ENCODE data around the gene PLXNA4.

Gene PLXNA4

GRCh38 chr7:132100981-132101380 is 475.3 kb downstream of the PLXNA4 start:
- no peaks in the 10 kb centered on the region for H3K4me1 ChIP-seq (ENCODE audit: control insufficient read depth, low read length)
- no peak overlapping the region for H3K4me2 ChIP-seq (ENCODE audit: low read length)
- no peaks in the 10 kb centered on the region for H4K20me1 ChIP-seq (ENCODE audit: control insufficient read depth, insufficient read depth, low read depth, low read length)
- H3K79me2 ChIP-seq (ENCODE audit: control insufficient read depth, low read length), result no peaks in the 10 kb centered on the region
- TF ChIP-seq EZH2phosphoT487 (IDR thresholded peaks at IDR 0.05; ENCODE audit: borderline replicate concordance, low read length) (no peak), CTCF (IDR thresholded peaks at IDR 0.05; ENCODE audit: low read depth, low read length, poor library complexity, severe bottlenecking) (no peak)
- no peaks in the 10 kb centered on the region for H3F3A ChIP-seq (ENCODE audit: control insufficient read depth, insufficient read depth)
- no peak overlapping the region for H3K4me3 ChIP-seq (ENCODE audit: low read length)
- H3K27me3 ChIP-seq (ENCODE audit: control insufficient read depth, low read length), result no peaks in the 10 kb centered on the region; the same call in 1 of the 2 replicates
- no peaks in the 10 kb centered on the region for H3K9me3 ChIP-seq (ENCODE audit: control insufficient read depth, insufficient read depth, low read length)
- H3K9me2 ChIP-seq (replicated peaks; ENCODE audit: control insufficient read depth, low read length), result no peaks in the 10 kb centered on the region
- H3K27ac ChIP-seq (ENCODE audit: low read depth, low read length), result no peak overlapping the region
- H3K36me3 ChIP-seq (ENCODE audit: control insufficient read depth, low read length), result no peaks in the 10 kb centered on the region

- no peaks in the 10 kb centered on the region for H3K36me3 ChIP-seq (ENCODE audit: control insufficient read depth, low read length)
- H3K9me2 ChIP-seq (replicated peaks; ENCODE audit: control insufficient read depth, low read length), result no peaks in the 10 kb centered on the region
- no peak overlapping the region for H3K4me3 ChIP-seq (ENCODE audit: low read length)
- no peaks in the 10 kb centered on the region for H3K9me3 ChIP-seq (ENCODE audit: control insufficient read depth, insufficient read depth, low read length)
- H3K79me2 ChIP-seq (ENCODE audit: control insufficient read depth, low read length), result no peaks in the 10 kb centered on the region
- TF ChIP-seq EZH2phosphoT487 (IDR thresholded peaks at IDR 0.05; ENCODE audit: borderline replicate concordance, low read length) (no peak), CTCF (IDR thresholded peaks at IDR 0.05; ENCODE audit: low read depth, low read length, poor library complexity, severe bottlenecking) (no peak)
- H4K20me1 ChIP-seq (ENCODE audit: control insufficient read depth, insufficient read depth, low read depth, low read length), result no peaks in the 10 kb centered on the region
- no peaks in the 10 kb centered on the region; the same call in 1 of the 2 replicates for H3K27me3 ChIP-seq (ENCODE audit: control insufficient read depth, low read length)
- no peaks in the 10 kb centered on the region for H3K4me1 ChIP-seq (ENCODE audit: control insufficient read depth, low read length)
- no peak overlapping the region for H3K27ac ChIP-seq (ENCODE audit: low read depth, low read length)
- no peaks in the 10 kb centered on the region for H3F3A ChIP-seq (ENCODE audit: control insufficient read depth, insufficient read depth)
- no peak overlapping the region for H3K4me2 ChIP-seq (ENCODE audit: low read length)
Measured at GRCh38 chr7:132100483-132100882, 475.8 kb downstream of the PLXNA4 start.

- H3F3A ChIP-seq (ENCODE audit: control insufficient read depth, insufficient read depth), result no peaks in the 10 kb centered on the region
- H3K27ac ChIP-seq (ENCODE audit: low read depth, low read length), result no peak overlapping the region
- H3K4me3 ChIP-seq (ENCODE audit: low read length), result no peak overlapping the region
- no peaks in the 10 kb centered on the region for H3K4me1 ChIP-seq (ENCODE audit: control insufficient read depth, low read length)
- no peaks in the 10 kb centered on the region for H3K9me3 ChIP-seq (ENCODE audit: control insufficient read depth, insufficient read depth, low read length)
- H3K27me3 ChIP-seq (ENCODE audit: control insufficient read depth, low read length), result no peaks in the 10 kb centered on the region; the same call in 1 of the 2 replicates
- H3K79me2 ChIP-seq (ENCODE audit: control insufficient read depth, low read length), result no peaks in the 10 kb centered on the region
- H3K9me2 ChIP-seq (replicated peaks; ENCODE audit: control insufficient read depth, low read length), result no peaks in the 10 kb centered on the region
- no peak overlapping the region for H3K4me2 ChIP-seq (ENCODE audit: low read length)
- H3K36me3 ChIP-seq (ENCODE audit: control insufficient read depth, low read length), result no peaks in the 10 kb centered on the region
- TF ChIP-seq CTCF (IDR thresholded peaks at IDR 0.05; ENCODE audit: low read depth, low read length, poor library complexity, severe bottlenecking) (no peak), EZH2phosphoT487 (IDR thresholded peaks at IDR 0.05; ENCODE audit: borderline replicate concordance, low read length) (no peak)
- H4K20me1 ChIP-seq (ENCODE audit: control insufficient read depth, insufficient read depth, low read depth, low read length), result no peaks in the 10 kb centered on the region
Measured at GRCh38 chr7:132099163-132099562, 477.1 kb downstream of the PLXNA4 start.

Data from DOHH2 (cell line).